Spleen (tissue), 7 donors: ENCODE results near the gene STON2.

Experiments used
- CTCF ChIP-seq, 11 experiments: fragments of 200-600 bp in 7 of 11; fragments of 450-650 bp in 4 of 11; sonication (generic) in 4 of 11; IDR thresholded peaks in 8 of 11; conservative IDR thresholded peaks in 3 of 11; 1 replicate in 7 of 11; 2 replicates in 4 of 11; pipeline versions ENCODE4 v1.4.0 to v1.8.0; 2016 to 2021; ENCODE audit warnings: antibody characterized with exemption in 11 of 11, inconsistent platforms in 4 of 11, mild to moderate bottlenecking in 1 of 11
- POLR2A ChIP-seq, 3 donors: fragments of 450-650 bp; IDR thresholded peaks; one replicate each; pipeline ENCODE4 v1.5.1; 2017; ENCODE audit warnings: antibody characterized with exemption in 3 of 3, mild to moderate bottlenecking in 1 of 3
- donor health status: DM: no; HTN: no; CAD: no; lungs with moderate emphysema.
- donor health status: DM: no; HTN: no; CAD: no.
- donor health status: DM: no; HTN: no; CAD: no.

DNA sequence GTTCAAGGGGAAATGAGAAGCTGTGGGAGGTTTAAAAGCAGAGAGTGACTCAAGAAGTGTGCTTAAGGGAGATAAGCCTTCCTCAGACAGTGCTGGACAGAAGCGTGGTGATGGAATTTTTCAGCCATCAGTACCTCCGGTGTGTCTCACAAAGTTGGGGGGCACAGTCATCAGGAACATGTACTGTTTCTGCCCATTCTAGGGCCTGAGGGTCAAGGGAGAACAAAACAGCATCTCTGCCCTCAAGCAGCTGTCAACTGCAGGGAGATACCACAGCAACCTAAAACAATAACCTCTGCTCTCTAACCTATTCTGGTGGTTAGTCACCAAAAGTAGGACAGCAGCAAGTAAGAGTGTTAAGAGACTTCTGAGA is 2.0 kb upstream of the STON2 start:
- no peak for TF ChIP-seq CTCF (IDR thresholded peaks at IDR 0.05 in 8 of 11, conservative IDR thresholded peaks at IDR 0.05 in 3 of 11)
- TF ChIP-seq POLR2A (IDR thresholded peaks at IDR 0.05), result no peak
